HepG2 (cell line): ENCODE data around the gene LCP2. TPM values are rescaled to one million over a fixed set of nuclear protein-coding genes. Genes with fewer than 3 reads are reported as not detected.

Experiments
- KLF12 ChIP-seq: sonication (generic); formaldehyde crosslinking; IDR thresholded peaks from 2 replicates; pipeline ENCODE4 v1.4.0; 2020; ENCODE audit warnings: missing genetic modification reagents, borderline replicate concordance
- PTBP1 ChIP-seq: fragments of 200-400 bp; formaldehyde crosslinking; IDR thresholded peaks from 2 replicates; pipeline ENCODE4 v1.6.1; 2018; ENCODE audit warnings: low read length, low read depth; ENCODE audit not compliant: poor library complexity, severe bottlenecking
- RARG ChIP-seq: sonication (generic); formaldehyde crosslinking; IDR thresholded peaks from 2 replicates; pipeline ENCODE4 v1.4.0; 2020; ENCODE audit warnings: low read depth, mild to moderate bottlenecking, missing genetic modification reagents
- ZBTB1 ChIP-seq: sonication (generic); formaldehyde crosslinking; IDR thresholded peaks from 2 replicates; pipeline ENCODE4 v1.4.0; 2020; ENCODE audit warnings: missing genetic modification reagents, borderline replicate concordance
- ZMAT3 ChIP-seq: sonication (generic); formaldehyde crosslinking; conservative IDR thresholded peaks from 2 replicates; pipeline ENCODE4 v1.7.0; 2021; ENCODE audit warnings: missing genetic modification reagents
- ZNF317 ChIP-seq: sonication (generic); formaldehyde crosslinking; IDR thresholded peaks from 2 replicates; pipeline ENCODE4 v1.5.0; 2020; ENCODE audit warnings: mild to moderate bottlenecking, missing genetic modification reagents
- ZNF451 ChIP-seq: sonication (generic); formaldehyde crosslinking; IDR thresholded peaks from 2 replicates; pipeline ENCODE4 v1.5.0; 2020; ENCODE audit warnings: mild to moderate bottlenecking, missing genetic modification reagents
- ZNF605 ChIP-seq: sonication (generic); formaldehyde crosslinking; IDR thresholded peaks from 2 replicates; pipeline ENCODE4 v1.8.0; 2022; ENCODE audit warnings: mild to moderate bottlenecking, missing genetic modification reagents
- polyA plus RNA-seq, 8 experiments: library from polyadenylated mRNA; depleted of rRNA in 3 of 8; stranded (reverse) in 7 of 8; unstranded in 1 of 8; fragments of >200 nt; fragmentation: Illumina TruSeq in 4 of 8; extraction: Trizol in 4 of 8; gene quantifications; 2 replicates each; pipeline versions ENCODE4 v1.2.1 to v1.2.3, GENCODE V29; 2011 to 2016; ENCODE audit warnings: low read depth in 4 of 8, missing spikeins in 1 of 8, mixed read lengths in 1 of 8; ENCODE audit not compliant: insufficient read depth in 1 of 8
- total RNA-seq, 5 experiments: library from RNA; depleted of rRNA; stranded (reverse); fragments of >200 nt; fragmentation: Illumina TruSeq; extraction: Trizol; gene quantifications; 2 replicates each; pipeline ENCODE4 v1.2.3, GENCODE V29; 2016; ENCODE audit warnings: low read depth in 1 of 5
- TF ChIP-seq, protein P1 (sequence below): sonication (generic); formaldehyde crosslinking; conservative IDR thresholded peaks from 2 replicates; pipeline ENCODE4 v1.4.0; 2020; ENCODE audit warnings: missing genetic modification reagents
- TF ChIP-seq, protein P2 (sequence below): IDR thresholded peaks from 2 replicates; pipeline ENCODE4 v1.6.1; 2016; ENCODE audit warnings: missing biosample characterization, missing genetic modification reagents, low read depth
- TF ChIP-seq, protein P3 (sequence below): sonication (generic); formaldehyde crosslinking; IDR thresholded peaks from 2 replicates; pipeline ENCODE4 v1.9.0; 2022; ENCODE audit warnings: missing genetic modification reagents, mild to moderate bottlenecking, borderline replicate concordance

The LCP2 gene
- total and polyA plus RNA-seq, 2 of the 13 experiments (the other 11 are each of a cell fraction or from before 2014, with no cell fraction given) = not detected

DNA sequence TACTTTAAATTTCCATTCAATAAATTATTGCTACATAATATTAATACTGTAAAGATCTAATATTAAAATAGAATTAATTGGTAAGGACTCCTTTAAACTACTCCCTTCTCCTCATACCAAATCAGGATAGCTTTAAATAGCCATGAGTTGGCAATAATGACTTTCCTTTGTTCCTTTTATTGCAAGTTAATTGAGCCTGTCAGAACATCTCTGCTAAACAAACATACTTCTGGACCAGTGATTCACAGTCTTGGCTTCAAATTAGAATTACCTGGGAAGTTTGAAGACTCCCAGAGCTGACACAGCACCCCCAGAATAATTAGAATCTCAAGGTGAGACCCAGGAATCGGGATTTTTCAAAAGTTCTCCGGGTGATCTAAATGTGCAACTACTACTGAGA is 46.1 kb downstream of the LCP2 start (continued):
- TF ChIP-seq, protein P1, sequence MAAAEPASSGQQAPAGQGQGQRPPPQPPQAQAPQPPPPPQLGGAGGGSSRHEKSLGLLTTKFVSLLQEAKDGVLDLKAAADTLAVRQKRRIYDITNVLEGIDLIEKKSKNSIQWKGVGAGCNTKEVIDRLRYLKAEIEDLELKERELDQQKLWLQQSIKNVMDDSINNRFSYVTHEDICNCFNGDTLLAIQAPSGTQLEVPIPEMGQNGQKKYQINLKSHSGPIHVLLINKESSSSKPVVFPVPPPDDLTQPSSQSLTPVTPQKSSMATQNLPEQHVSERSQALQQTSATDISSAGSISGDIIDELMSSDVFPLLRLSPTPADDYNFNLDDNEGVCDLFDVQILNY = no peak
- TF ChIP-seq ZNF317 (CRISPR knock-in tag) (no peak), RARG (no peak), ZNF605 (no peak), ZMAT3 (no peak), KLF12 (CRISPR knock-in tag) (no peak), ZBTB1 (CRISPR knock-in tag) (no peak), PTBP1 (no peak), ZNF451 (CRISPR knock-in tag) (no peak)
- TF ChIP-seq, protein P2, sequence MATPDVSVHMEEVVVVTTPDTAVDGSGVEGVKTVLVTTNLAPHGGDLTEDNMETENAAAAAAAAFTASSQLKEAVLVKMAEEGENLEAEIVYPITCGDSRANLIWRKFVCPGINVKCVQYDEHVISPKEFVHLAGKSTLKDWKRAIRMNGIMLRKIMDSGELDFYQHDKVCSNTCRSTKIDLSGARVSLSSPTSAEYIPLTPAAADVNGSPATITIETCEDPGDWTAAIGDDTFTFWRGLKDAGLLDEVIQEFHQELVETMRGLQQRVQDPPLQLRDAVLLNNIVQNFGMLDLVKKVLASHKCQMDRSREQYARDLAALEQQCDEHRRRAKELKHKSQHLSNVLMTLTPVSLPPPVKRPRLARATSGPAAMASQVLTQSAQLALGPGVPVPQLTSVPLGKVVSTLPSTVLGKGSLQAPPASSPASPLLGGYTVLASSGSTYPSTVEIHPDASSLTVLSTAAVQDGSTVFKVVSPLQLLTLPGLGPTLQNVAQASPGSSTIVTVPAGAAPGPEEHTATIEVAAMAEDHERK (CRISPR knock-in tag) = no peak
- TF ChIP-seq, protein P3, sequence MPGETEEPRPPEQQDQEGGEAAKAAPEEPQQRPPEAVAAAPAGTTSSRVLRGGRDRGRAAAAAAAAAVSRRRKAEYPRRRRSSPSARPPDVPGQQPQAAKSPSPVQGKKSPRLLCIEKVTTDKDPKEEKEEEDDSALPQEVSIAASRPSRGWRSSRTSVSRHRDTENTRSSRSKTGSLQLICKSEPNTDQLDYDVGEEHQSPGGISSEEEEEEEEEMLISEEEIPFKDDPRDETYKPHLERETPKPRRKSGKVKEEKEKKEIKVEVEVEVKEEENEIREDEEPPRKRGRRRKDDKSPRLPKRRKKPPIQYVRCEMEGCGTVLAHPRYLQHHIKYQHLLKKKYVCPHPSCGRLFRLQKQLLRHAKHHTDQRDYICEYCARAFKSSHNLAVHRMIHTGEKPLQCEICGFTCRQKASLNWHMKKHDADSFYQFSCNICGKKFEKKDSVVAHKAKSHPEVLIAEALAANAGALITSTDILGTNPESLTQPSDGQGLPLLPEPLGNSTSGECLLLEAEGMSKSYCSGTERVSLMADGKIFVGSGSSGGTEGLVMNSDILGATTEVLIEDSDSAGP (CRISPR knock-in tag) = no peak
